GOT3 (cell line): ENCODE measurements around the gene IL5.
"Not testable (repeated sequence)": the region's sequence is repeated elsewhere in the genome, so short reads cannot be mapped to it uniquely, and the experiment has no call there.

ENCODE experiments used
- DNase-seq: peaks from one replicate; lab custom pipeline; 2025; ENCODE audit warnings: mixed read lengths; lab: John Stamatoyannopoulos, UW

Gene IL5

DNA sequence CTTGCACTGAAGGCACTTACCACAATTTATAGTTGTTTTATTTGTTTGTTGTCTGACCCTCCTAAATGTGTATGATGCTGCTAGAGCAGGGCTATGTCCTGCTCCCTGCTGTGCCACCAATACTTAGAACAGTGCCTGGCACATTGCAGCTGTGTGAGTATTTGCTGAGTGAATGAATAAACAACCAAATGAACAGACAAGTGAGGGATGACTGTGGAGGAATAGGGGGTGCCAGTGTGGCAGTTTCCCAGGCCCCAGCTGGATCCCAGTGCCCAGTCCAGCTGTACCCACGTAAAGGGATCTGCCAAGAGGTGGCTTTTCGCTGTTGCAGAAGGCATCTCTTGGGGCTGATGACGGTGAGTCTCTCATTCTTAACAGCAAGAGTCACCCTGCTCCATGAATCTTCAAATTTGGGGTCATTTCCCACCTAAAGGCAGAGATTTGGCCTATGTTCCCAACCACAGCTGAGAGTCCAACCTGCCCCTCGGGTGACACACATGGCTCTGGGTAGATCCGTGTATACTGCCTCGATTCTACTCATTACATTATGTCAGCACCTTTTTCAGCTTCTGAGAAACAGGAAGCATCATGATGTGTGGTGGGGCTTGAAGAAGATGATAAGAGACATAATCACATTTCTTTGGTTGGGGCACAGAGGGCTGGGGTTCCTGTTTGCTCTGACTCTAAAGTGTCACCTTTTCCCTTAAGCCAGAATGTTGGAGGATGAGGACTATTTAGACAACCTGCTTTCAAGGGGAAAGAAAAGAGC, 14.3 kb downstream of the IL5 start:
- no peak for DNase-seq

DNA sequence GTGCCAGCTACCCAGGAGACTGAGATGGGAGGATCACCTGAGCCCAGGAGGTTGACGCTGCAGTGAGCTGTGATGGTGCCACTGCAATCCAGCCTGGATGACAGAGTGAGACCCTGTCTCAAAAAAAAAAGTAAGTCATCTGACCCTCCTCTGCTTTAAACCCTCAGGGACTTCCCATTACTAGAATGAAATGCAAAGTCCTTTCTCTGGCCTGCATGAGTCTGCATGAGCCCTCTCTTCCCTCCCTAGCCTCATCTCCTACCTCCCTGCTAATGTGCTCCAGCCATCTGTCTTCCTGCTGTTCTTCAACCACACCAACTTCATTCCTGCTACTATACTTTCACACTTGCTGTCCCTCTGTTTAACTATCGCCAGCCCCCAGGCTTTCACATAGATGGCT, 15.3 kb downstream of the IL5 start:
- DNase-seq, result no peak

DNA sequence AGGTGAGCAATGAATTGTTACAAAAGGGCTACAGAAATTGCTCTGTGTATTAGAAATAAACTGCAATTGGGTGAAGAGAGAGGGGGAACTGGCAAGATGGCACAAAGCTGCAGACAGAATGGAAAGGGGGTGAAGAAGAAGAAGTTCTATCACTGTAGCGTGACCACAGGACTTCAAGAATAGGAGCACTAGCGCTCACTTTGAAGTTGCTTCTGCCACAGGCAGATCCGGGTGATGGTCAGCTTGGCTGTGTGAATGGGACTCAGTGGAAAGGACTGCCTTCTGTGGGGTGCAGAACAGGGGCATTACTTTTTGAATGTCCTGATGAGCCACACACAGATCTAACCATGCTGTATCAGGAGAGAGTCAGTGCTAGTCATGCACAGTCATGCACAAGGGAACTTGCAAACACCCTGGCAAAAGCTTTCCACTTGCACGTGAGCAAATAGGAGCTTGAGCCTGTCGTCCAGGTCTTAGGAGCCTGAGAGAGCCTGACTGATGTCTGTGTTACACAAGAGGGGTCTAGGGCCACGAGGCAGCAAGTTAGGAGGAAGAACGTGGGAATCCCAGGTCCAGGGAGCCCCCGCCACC, 16.3 kb downstream of the IL5 start:
- DNase-seq, result no peak

DNA sequence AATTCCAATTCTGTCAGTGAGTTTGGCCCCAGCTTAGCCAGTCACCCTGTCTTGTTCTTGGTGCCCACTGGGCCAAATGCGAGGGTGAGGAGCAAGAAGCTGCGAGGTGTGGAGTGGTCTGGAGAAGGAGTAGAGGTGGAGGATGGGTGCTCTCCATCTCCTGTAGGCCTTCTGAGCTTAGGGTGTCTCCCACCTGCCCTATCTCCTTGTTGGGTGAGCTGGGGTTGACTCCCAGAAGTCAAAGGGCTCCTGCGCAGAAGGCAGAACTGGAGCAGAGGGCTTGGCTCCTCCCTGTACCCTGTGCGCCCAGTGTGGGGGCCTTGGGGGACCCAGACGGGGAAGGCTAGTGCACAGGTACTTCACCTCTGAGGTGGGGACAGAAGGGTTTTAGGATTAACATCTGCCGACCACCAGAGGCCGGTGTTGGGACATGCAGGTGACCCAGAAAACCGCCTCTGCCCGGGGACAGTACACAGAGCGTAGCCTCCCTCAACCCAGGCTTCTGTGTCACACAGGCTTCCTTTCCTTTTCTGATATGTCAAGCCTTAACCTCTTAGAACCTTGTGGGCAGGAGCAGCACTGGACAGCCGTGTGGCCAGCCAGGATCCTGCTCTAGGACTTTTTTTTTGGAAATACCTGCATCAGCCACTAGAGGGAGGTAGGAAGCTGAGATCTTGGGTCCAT, 16.9 kb downstream of the IL5 start:
- no peak for DNase-seq

DNA sequence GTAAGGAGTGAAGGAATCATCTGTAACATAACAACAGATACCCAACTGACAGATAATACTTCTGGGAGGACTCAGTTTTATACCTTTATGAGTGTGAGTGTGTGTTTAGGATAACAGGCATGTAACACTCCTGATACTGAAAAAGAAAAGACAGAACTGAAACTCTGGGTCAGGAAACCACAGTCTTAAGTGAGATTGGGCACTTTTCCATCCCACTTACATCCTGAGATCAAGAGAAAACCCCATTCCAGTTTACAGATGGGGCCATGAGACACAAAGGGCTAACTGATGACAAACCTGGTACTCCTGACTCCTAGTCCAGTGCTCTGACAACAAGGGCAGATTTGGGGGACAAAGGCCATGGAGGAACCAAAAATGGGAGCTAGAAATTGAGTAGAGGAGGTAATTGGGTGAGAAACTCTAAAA, 18.0 kb downstream of the IL5 start:
- no peak for DNase-seq

DNA sequence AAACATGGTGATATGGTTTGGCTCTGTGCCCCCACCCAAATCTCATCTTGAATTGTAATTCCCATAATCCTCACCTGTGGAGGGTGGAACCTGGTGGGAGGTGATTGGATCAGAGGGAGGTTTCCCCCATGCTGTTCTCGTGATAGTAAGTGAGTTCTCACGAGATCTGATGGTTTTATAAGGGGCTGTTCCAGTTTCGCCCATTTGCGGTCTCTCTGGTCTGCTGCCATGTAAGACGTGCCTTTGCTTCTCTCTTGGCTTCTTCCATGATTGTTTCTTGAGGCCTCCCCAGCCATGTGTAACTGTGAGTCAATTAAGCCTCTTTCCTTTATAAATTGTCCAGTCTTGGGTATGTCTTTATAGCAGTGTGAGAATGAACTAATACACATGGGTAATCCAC, 18.4 kb downstream of the IL5 start:
- DNase-seq, result not testable (repeated sequence)

DNA sequence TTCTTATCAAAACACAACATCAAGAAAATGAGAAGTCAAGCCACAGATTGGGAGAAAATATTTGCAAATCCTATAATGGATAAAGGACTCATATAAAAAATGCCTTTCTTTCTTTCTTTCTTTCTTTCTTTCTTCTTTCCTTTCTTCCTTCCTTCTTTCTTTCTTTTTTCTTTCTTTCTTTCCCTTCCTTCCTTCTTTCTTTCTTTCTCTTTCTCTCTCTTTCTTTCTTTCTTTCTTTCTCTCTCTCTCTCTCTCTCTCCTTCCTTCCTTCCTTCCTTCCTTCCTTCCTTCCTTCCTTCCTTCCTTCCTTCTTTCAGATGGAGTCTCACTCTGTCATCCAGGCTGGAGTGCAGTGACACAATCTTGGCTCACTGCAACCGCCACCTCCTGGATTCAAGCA, 21.3 kb downstream of the IL5 start:
- not testable (repeated sequence) for DNase-seq

DNA sequence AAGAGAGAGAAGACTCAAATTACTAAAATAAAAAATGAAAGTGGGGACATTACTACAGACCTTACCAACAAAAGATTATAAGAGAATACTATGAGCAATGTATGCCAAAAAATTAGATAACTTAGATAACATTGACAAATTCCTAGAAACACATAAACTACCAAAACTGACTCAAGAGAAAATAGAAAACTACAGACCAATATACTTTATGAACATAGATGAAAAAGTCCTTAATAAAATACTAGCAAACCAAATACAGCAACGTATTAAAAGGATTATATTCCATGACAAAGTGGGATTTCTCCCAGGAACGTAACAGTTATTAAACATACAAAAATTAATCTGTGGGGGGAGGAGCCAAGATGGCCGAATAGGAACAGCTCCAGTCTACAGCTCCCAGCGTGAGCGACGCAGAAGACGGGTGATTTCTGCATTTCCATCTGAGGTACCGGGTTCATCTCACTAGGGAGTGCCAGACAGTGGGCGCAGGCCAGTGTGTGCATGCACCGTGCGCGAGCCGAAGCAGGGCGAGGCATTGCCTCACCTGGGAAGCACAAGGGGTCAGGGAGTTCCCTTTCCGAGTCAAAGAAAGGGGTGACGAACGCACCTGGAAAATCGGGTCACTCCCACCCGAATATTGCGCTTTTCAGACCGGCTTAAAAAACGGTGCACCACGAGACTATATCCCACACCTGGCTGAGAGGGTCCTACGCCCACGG, 29.5 kb downstream of the IL5 start:
- not testable (repeated sequence) for DNase-seq

DNA sequence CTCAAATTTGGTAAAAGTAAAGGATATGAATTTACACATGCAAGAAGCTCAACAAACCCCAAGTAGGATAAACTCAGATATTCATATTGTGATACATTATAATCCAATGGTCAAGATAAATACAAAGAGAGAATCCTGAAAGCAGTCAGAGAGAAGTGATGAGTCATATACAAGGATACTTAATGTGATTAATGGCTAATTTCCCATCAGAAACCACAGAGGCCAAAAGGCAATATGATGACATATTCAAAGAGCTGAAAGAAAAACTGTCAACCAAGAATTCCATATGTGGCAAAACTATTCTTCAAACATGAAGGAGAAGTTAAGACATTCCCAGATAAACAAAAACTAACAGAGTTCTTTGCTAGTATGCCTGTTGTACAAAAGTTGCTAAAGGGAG, 33.2 kb downstream of the IL5 start:
- no peak for DNase-seq

DNA sequence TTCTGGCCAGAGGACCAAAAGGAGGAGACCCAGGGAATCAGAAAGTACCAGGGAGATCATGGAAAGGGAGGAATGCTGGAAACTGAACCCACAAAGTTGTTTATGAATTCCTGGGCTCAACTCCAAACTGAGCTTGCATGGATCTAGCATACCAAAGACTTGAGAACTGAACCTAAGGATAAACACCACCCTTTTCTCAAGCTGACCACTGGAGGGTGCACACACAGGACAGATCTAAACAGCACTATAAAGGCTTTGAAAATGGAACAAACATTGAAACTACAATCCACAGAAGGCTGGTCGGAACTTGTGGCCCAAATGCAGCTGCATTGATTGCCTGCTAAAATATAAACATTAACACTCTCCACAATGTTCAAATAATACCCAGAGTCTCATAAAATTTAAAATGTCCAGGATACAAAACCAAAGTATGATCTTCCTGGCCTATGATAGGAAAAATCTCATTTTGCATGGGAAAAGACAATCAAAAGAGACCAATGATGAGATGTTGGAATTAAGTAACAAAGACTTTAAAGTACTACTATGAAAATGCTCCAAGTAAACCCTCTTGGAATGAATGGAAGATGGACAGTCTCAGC, 37.1 kb downstream of the IL5 start:
- DNase-seq, result no peak

DNA sequence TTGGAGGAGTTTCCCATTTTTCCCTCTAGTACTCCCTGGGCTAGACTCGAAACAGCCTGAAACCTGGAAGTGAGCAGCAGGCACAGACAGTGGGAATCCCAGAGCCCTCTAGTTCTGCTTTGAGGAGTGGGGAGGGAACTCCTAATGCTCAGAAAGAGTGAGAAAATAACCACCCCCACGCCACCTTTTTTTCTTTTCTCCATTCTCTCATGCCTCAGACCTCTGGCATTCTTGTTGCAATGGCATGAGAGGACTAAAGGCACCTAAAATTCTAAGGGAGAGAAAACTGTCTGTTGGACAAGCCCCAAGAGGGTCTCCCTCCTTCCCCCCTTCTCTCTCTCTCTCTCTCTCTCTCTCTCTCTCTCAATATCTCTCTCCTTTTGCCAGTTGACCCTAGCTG, 37.7 kb downstream of the IL5 start:
- DNase-seq, result no peak

DNA sequence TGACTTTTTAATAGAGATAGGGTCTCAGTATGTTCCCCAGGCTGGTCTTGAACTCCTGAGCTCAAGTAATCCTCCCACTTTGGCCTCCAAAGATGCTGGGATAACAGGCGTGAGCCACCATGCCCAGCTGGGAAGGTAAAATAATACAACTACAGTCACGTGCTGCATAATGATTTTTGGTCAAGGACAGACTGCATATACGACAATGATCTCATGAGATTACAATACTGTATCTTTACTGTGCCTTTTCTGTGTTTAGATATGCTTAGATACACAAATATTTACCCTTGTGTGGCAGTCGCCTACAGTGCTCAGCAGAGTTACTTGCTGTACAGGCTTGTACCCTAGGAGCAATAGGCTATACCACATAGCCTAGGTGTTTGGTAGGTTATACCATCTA, 38.6 kb downstream of the IL5 start:
- no peak for DNase-seq

DNA sequence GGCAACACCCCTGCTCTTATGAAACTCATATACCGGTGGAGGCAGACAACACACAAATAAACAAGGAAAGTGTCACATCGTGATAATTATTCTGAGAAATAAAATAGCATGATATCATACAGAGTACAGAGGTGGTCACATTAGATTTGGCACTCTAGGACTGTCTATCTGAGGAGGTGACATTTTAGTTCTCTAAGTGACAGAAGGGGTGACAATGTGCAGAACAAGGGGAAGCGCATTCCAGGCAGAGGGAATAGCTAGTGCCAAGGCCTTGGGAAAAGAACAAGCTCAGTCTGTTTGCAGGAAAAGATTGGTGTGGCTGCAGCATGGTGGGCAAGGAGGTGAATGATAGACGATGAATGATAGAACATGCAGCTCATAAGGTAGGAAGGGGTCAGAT, 40.1 kb downstream of the IL5 start:
- DNase-seq, result no peak

DNA sequence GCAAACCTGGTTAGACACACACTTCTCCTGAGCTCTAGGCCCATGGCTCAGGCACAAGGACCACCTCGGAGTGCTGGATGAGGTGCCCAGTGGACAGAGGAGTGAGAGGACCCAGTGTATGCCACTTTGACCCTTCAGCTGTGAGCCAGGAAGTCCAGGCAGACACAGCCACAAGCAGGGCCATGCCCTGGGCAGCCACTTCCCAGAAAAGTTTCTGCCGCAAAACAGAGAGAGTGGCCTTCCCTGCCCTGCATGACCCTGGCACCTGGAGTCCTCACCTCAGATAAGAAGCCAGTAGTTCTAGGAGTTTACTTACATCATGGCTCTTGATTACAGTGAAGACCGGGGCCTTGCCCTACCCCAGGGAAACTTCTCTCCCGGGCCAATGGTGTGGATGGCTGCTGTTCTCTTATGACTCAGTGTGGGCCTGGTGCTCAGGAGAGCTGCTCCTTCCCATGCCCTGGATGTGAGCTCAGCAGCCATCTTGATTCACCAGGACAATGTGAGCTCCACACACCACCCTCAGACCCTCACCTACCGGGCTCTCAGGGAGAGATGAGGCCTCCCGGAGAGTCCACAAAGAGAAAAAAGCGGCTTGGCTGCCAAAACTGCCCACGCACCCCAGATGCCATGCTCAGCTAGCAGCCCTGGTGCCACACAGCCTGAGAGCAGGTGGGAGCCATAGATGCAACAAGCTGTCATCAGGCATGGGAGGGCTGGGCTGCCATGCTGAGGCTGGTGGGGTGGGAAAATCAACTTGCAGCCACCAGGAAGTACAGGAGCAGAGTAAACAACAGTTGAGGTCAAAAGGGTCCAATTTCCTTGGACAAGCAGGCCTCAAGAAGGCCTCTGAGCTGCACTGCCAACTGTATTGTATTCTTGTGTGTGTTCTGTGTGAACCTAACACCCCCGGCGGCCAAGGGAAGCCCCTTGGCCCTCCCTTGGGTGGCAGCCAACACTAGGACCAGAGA, 41.1 kb downstream of the IL5 start:
- DNase-seq, result no peak

DNA sequence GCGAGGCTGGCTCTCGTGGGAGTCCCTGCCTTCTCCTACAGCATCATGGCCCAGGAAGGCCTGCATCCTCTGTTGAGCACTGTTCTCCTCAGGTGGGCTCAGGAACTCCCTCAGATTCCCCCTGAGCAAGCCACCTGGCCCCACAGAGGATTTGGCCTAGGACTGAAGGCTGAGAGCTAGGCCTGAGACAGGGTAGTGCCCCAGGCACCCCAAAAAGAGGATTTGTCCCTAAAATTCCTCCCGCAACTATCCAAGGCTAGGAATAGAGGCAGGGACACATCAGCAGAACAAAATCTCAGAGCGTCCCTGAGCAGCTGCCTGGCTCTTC, 41.7 kb downstream of the IL5 start:
- no peak for DNase-seq

DNA sequence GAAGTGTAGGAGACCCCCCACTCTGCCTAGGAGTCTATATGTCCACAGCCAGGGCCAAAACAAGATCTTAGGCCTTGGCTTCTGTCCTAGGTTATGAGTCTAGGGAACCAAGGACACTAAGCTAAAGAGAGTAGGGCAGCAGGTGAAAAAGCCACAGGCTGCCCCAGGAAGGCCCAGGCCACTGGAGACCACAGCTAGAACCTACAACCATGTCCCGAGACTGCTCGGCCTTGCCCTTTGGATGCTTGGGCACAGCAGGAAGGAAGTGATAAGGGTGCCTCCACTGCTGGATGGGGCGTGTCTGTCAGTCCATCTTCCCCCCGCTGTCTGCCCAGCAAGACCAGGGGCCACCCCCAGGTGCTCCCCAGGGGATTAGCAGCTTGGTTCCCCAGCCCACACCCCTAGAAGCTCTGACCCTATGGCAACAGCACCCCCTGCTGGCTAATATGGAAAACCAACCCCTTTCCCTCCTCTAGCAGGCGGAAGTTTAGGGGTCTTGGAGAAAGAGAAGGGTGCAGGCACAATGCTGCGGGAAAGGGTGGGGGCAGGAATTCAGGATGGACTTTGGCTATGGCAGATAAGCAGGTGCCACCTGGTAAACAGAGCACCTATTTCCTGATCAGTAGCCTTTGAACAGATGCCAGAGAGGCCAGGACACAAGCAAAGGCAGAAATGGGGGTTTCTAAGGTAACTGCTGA, 42.2 kb downstream of the IL5 start:
- DNase-seq, result no peak

DNA sequence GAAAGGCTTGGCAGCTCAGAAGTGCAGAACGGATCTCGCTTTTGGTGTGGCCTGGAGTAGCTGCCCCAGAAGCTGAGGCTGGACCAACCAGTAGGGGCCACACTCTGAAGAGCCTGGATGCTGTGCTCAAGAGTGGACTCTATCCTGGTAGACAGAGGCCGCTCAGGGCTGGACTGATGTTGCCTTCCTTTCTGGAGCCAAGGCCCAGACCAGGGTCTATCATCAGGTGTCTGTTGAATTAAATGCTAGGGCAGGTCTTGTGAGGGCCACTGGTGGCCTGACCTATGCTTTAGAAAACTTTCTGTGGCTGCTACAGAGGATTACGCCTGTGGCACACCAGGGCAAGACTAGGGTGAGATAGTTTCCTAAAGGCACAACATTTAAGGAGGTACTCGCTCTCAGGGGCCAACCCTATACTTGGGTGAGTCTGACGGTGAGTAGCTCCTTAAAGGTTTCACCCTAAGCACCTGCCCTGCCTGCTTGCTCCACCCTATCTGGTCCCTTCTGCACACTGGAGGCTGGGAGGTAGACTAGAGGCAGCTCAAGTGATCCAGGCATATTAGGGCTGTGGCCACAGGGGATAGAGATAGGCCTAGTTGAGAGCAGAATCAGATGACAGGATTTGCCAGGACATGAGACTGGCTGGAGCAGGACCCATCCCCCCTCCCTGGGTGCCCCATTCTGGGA, 42.9 kb downstream of the IL5 start:
- DNase-seq, result no peak

DNA sequence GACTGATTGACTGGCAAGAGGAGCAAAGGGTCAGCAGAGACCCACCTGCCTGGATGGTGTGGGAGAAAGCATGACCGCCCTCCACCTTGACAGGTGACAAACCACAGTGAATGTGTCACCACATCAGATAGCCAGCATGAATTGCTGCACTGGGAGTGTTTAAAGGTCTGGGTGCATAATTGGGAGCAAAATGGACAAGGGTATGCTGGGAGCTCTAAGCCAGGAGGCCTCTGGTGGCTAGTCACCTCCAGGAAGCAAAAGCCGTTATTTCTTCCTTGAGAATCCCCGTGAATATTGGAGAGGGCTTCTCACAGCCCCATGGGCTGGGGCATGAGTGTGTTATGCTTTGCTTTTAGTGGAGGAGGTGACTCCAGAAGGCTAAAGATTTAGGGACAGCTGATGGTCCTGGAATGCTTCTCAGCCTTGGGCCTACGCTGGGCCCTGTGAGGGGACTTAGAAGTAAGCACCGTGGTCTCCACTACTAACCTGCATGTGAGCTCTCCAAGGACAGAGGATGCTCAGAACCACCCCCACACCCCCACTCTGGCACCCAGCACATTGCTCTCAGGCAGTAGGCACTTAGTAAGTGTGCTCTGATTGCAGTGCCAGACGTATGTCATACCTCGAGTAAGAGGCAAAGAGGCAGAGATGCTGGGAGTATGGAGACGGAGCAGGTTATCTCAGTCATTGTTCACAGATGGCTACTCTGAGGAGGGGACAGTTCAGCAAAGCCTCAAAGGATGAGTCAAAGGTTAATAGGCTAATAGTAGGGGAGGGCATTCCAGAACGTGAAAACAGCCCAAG, 43.7 kb downstream of the IL5 start:
- DNase-seq, result no peak

DNA sequence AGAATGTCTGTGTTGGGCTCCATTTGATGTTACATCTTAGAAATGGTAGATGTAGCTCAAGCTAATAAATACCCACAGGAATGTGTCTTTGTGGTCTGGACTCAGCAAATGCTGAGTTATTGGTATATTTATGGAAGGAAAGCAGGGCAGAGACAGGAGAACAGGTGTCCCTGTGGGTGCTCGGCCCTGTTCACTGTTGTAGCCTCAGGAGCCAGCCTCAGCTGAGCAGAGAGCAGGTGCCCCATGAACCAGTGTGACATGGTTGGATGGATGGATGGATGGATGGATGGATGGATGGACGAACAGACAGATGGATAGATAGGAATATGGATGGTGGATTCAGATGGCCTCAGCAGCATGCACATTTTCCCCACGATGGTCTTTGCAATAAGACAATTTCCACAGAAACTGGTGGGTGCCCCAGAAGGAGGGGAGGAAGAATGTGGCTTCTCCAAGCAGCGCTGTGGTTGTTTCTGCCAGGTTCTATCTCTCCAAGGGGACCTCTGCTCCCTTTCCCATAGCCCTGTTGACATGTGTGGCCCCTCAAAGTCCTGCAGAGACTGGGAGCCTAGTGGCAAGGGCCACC, 44.5 kb downstream of the IL5 start:
- no peak for DNase-seq
